OCI-LY3 (cell line): ENCODE measurements around the gene CCDC201.

Source experiments
- H2AFZ ChIP-seq: fragments of 200-600, 300-600 bp; shearing (Covaris generic); 2 replicates; pipeline ENCODE4 v1.6.0; 2014; ENCODE audit warnings: antibody characterized with exemption, low read depth, low read length
- H3K27ac ChIP-seq: fragments of 200-600, 300-600 bp; sonication (generic); 2 replicates; pipeline ENCODE4 v1.5.1; 2014; ENCODE audit warnings: mild to moderate bottlenecking, low read length, moderate library complexity, mixed read lengths
- H3K27me3 ChIP-seq: fragments of 200-600, 300-600 bp; sonication (generic); 2 replicates; pipeline ENCODE4 v1.6.1; 2014; ENCODE audit warnings: low read depth, low read length, mixed read lengths
- H3K36me3 ChIP-seq: fragments of 200-600, 300-600 bp; sonication (generic); replicated peaks from 2 replicates; pipeline ENCODE3; 2014; ENCODE audit warnings: low read depth, low read length, mixed read lengths
- H3K4me1 ChIP-seq: fragments of 300-600, 200-600 bp; sonication (generic); 2 replicates; pipeline ENCODE4 v1.6.1; 2014; ENCODE audit warnings: low read length, mixed read lengths
- H3K4me2 ChIP-seq: fragments of 200-600, 300-600 bp; sonication (generic); 2 replicates; pipeline ENCODE4 v1.6.1; 2014; ENCODE audit warnings: low read length, mixed read lengths
- H3K4me3 ChIP-seq: fragments of 300-600, 200-600 bp; sonication (generic); 2 replicates; pipeline ENCODE4 v1.5.1; 2014; ENCODE audit warnings: antibody characterized with exemption, mild to moderate bottlenecking, low read length, moderate library complexity
- H3K79me2 ChIP-seq: fragments of 300-600, 200-600 bp; shearing (Covaris generic); 2 replicates; pipeline ENCODE4 v1.6.1; 2014; ENCODE audit warnings: mild to moderate bottlenecking, low read length, mixed read lengths
- H3K9ac ChIP-seq: fragments of 300-600, 200-600 bp; shearing (Covaris generic); 2 replicates; pipeline ENCODE4 v1.6.0; 2014; ENCODE audit warnings: mild to moderate bottlenecking, low read length, moderate library complexity
- H3K9me3 ChIP-seq: fragments of 200-600, 300-600 bp; shearing (Covaris generic); 2 replicates; pipeline ENCODE4 v1.6.1; 2014; ENCODE audit warnings: low read length, mixed read lengths; ENCODE audit not compliant: insufficient read depth
- H4K20me1 ChIP-seq: fragments of 200-600, 300-600 bp; sonication (generic); 2 replicates; pipeline ENCODE4 v1.6.1; 2016; ENCODE audit warnings: low read length, mixed read lengths; ENCODE audit not compliant: insufficient read depth
- CTCF ChIP-seq: fragments of 200-600, 300-600 bp; sonication (generic); IDR thresholded peaks from 2 replicates; pipeline ENCODE4 v1.5.1; 2014; ENCODE audit warnings: antibody characterized with exemption, low read length, low read depth
- EZH2phosphoT487 ChIP-seq: fragments of 200-600 bp; shearing (Covaris generic); IDR thresholded peaks from 2 replicates; pipeline ENCODE4 v1.6.1; 2018; ENCODE audit warnings: antibody characterized with exemption, mixed run types, low read depth

Gene CCDC201

DNA sequence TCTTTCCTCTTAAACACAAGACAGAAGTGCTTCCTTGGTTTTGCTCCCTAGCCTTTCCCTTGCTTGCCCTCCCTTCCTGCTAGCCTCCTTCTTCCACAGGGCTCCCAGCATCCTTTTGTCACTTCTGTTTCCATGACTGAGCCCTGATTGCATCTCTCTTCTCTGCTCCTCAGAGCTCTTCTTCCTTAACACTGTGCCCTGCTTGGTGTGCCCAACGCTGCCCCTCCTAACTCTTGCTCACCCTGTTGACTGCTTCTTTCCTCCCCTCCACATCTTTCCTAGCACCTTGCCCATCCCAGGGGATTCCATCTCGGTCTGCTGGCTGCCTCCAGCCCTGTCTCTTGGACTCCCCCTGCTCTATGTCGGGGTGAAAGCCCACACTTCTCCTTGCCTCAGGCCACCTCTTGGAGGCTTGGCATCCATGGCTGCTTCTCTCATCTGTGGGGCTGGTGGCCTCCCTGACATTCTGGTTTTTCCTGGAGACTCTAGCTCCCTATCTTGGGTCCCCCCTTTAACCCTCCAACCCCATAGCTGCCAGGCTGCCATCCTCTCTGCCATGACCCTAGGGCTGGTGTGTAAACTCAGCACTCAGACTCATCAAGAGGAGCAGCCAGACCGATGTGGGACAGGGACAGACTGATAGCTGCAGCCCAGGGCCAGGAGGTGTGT is 21.2 kb upstream of the CCDC201 start:
- Histone ChIP-seq H4K20me1 (no peaks in the 10 kb centered on the region), H3K4me2 (no peak overlapping the region), H3K4me3 (no peak overlapping the region), H2AFZ (no peak overlapping the region), H3K27ac (no peak overlapping the region), H3K9me3 (no peaks in the 10 kb centered on the region), H3K79me2 (no peaks in the 10 kb centered on the region), H3K9ac (no peak overlapping the region), H3K27me3 (peaks cover 11% of the 10 kb centered on the region; the same call in 1 of the 2 replicates), H3K4me1 (no peaks in the 10 kb centered on the region), H3K36me3 (no peaks in the 10 kb centered on the region)
- no peak for TF ChIP-seq EZH2phosphoT487

- TF ChIP-seq CTCF (no peak), EZH2phosphoT487 (no peak)
Measured at GRCh38 chr7:45893374-45893995, 20.6 kb upstream of the CCDC201 start.

DNA sequence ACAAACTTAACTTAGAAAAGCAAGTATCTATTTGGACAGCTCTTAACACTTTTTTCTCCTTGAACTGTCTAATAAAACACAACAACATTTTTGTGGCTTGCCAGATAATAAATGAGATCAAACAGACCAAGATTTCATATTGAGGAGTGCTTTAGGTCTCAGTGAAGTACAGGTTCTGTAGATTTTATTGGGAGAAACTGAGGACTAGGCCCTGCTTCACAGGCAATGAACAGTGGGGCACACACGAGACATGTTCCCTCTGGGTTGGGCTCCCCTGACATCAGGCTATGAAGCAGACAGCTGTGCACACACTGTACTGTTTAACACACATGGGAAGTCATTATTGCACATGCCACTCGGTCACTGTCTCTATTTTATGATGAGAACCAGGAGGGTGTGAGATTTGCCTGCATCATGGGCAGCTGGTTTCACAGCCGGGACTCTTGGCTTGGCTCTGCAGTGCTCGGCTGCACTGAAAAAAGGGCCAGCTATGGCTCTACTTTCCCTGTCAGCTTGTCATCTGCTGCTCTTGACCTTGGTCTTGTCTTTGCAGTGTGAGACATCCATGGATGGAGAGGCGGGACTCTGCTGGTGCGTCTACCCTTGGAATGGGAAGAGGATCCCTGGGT is 19.6 kb upstream of the CCDC201 start:
- no peak for TF ChIP-seq CTCF
- TF ChIP-seq EZH2phosphoT487: no peak
- H3K4me3 ChIP-seq: no peak overlapping the region
- H3K9me3 ChIP-seq: no peaks in the 10 kb centered on the region
- H3K79me2 ChIP-seq: no peaks in the 10 kb centered on the region
- H3K9ac ChIP-seq: no peak overlapping the region
- no peaks in the 10 kb centered on the region for H4K20me1 ChIP-seq
- H3K4me2 ChIP-seq: no peak overlapping the region
- no peak overlapping the region for H3K27ac ChIP-seq
- H2AFZ ChIP-seq: no peak overlapping the region
- peaks cover 11% of the 10 kb centered on the region; the same call in 1 of the 2 replicates for H3K27me3 ChIP-seq
- H3K4me1 ChIP-seq: no peaks in the 10 kb centered on the region
- H3K36me3 ChIP-seq: no peaks in the 10 kb centered on the region

More at GRCh38 chr7:45893374-45893995, 20.6 kb upstream of the CCDC201 start:
- no peaks in the 10 kb centered on the region for H3K9me3 ChIP-seq
- no peaks in the 10 kb centered on the region for H3K79me2 ChIP-seq
- H3K4me1 ChIP-seq: no peaks in the 10 kb centered on the region
- H2AFZ ChIP-seq: no peak overlapping the region
- no peak overlapping the region for H3K9ac ChIP-seq
- H3K4me3 ChIP-seq: no peak overlapping the region
- no peaks in the 10 kb centered on the region for H4K20me1 ChIP-seq
- no peaks in the 10 kb centered on the region for H3K36me3 ChIP-seq
- no peak overlapping the region for H3K27ac ChIP-seq
- no peak overlapping the region for H3K4me2 ChIP-seq
- H3K27me3 ChIP-seq: peaks cover 11% of the 10 kb centered on the region; the same call in 1 of the 2 replicates

DNA sequence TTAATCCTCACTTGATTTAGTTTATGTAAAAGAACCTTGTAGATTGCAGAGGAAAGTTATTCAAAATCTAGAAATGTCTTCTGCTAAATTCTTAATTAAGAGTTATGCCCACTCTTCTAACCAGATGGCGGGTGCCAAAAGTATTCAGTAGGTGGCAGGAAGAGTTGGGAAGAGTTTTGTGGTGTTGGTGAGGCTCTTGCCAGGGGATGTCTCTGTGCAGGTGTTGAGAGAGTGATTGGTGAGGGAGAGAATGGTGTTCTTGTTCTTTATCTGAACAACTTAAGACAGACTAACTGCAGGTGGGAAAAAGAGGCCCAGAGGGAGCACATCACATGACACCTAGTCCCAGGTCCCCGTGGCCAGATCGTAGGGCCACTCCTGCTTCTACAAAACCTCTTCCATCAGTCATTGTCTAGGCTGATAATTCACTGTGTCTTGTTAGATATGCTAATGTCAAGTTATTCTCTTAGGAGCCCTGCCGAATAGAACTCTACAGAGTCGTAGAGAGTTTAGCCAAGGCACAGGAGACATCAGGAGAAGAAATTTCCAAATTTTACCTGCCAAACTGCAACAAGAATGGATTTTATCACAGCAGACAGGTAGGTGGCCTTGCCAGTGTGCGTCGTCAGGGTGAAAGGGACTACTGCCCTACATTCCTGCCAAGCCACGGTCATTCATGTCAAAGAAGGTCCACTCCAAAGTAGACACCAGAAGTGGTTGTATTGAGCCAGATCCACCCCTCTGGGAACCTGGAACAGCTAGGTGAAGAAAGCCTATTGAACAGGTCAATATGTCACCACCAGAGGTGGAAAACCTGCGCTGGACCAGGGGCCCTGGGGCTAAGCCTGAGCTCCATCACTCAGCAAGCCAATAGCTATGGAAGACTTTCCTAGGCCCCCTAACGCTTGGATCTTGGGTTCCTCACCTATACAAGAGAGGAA is 18.9 kb upstream of the CCDC201 start:
- H2AFZ ChIP-seq: no peak overlapping the region
- H3K4me3 ChIP-seq: no peak overlapping the region

More for the DNA sequence above, 18.9 kb upstream of the CCDC201 start:
- no peaks in the 10 kb centered on the region for H4K20me1 ChIP-seq
- H3K9me3 ChIP-seq: no peaks in the 10 kb centered on the region
- H3K9ac ChIP-seq: no peak overlapping the region
- no peak overlapping the region for H3K4me2 ChIP-seq
- H3K36me3 ChIP-seq: no peaks in the 10 kb centered on the region
- H3K4me1 ChIP-seq: no peaks in the 10 kb centered on the region
- no peak overlapping the region for H3K27ac ChIP-seq
- no peaks in the 10 kb centered on the region for H3K79me2 ChIP-seq
- TF ChIP-seq EZH2phosphoT487: no peak
- H3K27me3 ChIP-seq: peaks cover 11% of the 10 kb centered on the region; the same call in 1 of the 2 replicates
